ENCODE results near the gene RABAC1. TPM values are rescaled to one million over a fixed set of nuclear protein-coding genes. Genes with fewer than 3 reads are reported as not detected.
A peak's percentile ranks its signal among the peaks of the same experiment; 100 is the strongest.

Gene RABAC1
- total and polyA plus RNA-seq, 2 of the 8 experiments (the other 6 are each of a cell fraction or from before 2014, with no cell fraction given), result 124 to 439 TPM

GRCh38 chr19:41924151-41925145, 34.7 kb downstream of the RABAC1 start:
- no peak for DNase-seq (ENCODE audit: low read depth in 1 of 2, low spot score in 2 of 2)
- peaks cover 6 to 20% (median 16%) of the 10 kb centered on the region in 4 experiments for H3K4me1 ChIP-seq (replicated peaks in 1 of 4; ENCODE audit: control insufficient read depth in 3 of 4, insufficient read depth in 4 of 4, low read length in 3 of 4)
- no peak overlapping the region for H3K9ac ChIP-seq (replicated peaks in 1 of 4; ENCODE audit: extremely low read depth in 1 of 4, low read depth in 3 of 4, low read length in 3 of 4)
- peaks cover 7 to 36% of the 10 kb centered on the region in 2 experiments for H4K20me1 ChIP-seq (replicated peaks in 1 of 2; ENCODE audit: control insufficient read depth in 1 of 2, insufficient read depth in 2 of 2, low read length in 2 of 2)
- WGBS, 2 experiments (ENCODE audit: extremely low coverage in 1 of 2, insufficient coverage in 1 of 2, insufficient read length in 1 of 2, insufficient replicate concordance in 2 of 2, low coverage in 1 of 2, low lambda C conversion rate in 2 of 2, missing lambda C conversion rate in 1 of 2), result 46% methylated on average over 13 of the region's 13 CpGs; no CpG with 5 or more reads in 1 of the 2 experiments
- H3K27me3 ChIP-seq (replicated peaks in 1 of 4; ENCODE audit: control insufficient read depth in 3 of 4, extremely low read depth in 1 of 4, insufficient read depth in 3 of 4, low read length in 3 of 4), result peaks cover 90 to 99% (median 96%) of the 10 kb centered on the region in 4 experiments
- TF ChIP-seq MAX (IDR thresholded peaks at IDR 0.05), result peak; percentile 47; the same call in 1 of the 2 replicates
- TF ChIP-seq CHD1 (IDR thresholded peaks at IDR 0.05; ENCODE audit: low read depth, low read length), result no peak
- peak; percentile 42 for TF ChIP-seq SUZ12 (IDR thresholded peaks at IDR 0.05; ENCODE audit: low read length)
- TF ChIP-seq CTBP2 (IDR thresholded peaks at IDR 0.05; ENCODE audit: borderline replicate concordance, insufficient read depth, insufficient read length, low read length), result no peak
- peak; percentile 22 for TF ChIP-seq EZH2 (IDR thresholded peaks at IDR 0.05; ENCODE audit: low read depth, low read length, severe bottlenecking)
- TF ChIP-seq E2F6 (IDR thresholded peaks at IDR 0.05), result peak; percentile 42; the same call in 1 of the 2 replicates
- no peak overlapping the region for H2BK20ac ChIP-seq (ENCODE audit: low read length)
- H2AFZ ChIP-seq (ENCODE audit: low read length), result no peak overlapping the region
- peaks cover 10% of the 10 kb centered on the region for H3K23me2 ChIP-seq (ENCODE audit: low read depth, low read length)
- H3K56ac ChIP-seq (replicated peaks; ENCODE audit: insufficient read length, low read depth, low read length), result no peak overlapping the region
- H3K79me2 ChIP-seq (ENCODE audit: control insufficient read depth in 1 of 2, insufficient read depth in 2 of 2, low read length in 2 of 2), result no peaks in the 10 kb centered on the region
- H3K4me3 ChIP-seq (ENCODE audit: extremely low read depth in 1 of 4, insufficient read depth in 2 of 4, low read depth in 3 of 4, low read length in 4 of 4), result no peak overlapping the region
- no peak overlapping the region for H3K14ac ChIP-seq (ENCODE audit: insufficient read length)
- no peaks in the 10 kb centered on the region for H3K36me3 ChIP-seq (ENCODE audit: control insufficient read depth in 2 of 4, insufficient read depth in 4 of 4, low read length in 3 of 4)
- no peak overlapping the region for H3K18ac ChIP-seq (ENCODE audit: extremely low read depth, low read length)
- H2BK120ac ChIP-seq (replicated peaks; ENCODE audit: low read depth, low read length), result no peak overlapping the region
- H4K91ac ChIP-seq (replicated peaks; ENCODE audit: insufficient read length, low read length), result no peak overlapping the region
- FAIRE-seq, result no peak
- no peak overlapping the region for H3K27ac ChIP-seq (ENCODE audit: low read depth, low read length)
- no peak overlapping the region for H3K23ac ChIP-seq (ENCODE audit: insufficient read length)
- H4K8ac ChIP-seq (ENCODE audit: extremely low read depth, insufficient read depth, low read length), result no peak overlapping the region
- CTCF ChIA-PET (ENCODE audit: partially characterized antibody), result interaction anchor here (1.0 to 1.3 kb wide), 3 partner anchors 10 to 51 kb away, joined by 3 to 5 read pairs (median 3); no protein-coding TSS in a partner anchor
- H2BK12ac ChIP-seq (ENCODE audit: low read depth, low read length), result no peak overlapping the region
- H3K4ac ChIP-seq (replicated peaks; ENCODE audit: insufficient read length, low read depth, low read length), result peak overlapping the region; percentile 33
- no peak overlapping the region for H2BK5ac ChIP-seq (ENCODE audit: low read depth, low read length)
- H4K5ac ChIP-seq (ENCODE audit: insufficient read length, low read depth, low read length), result no peak overlapping the region
- no peak overlapping the region for H3K4me2 ChIP-seq (ENCODE audit: insufficient read depth in 1 of 2, low read depth in 2 of 2, low read length in 2 of 2)
- POLR2A ChIA-PET (ENCODE audit: partially characterized antibody), result interaction anchor here (0.7 to 3.8 kb wide), 5 partner anchors 12 to 60 kb away, joined by 3 to 20 read pairs (median 5); no protein-coding TSS in a partner anchor
- 0 out of 2 replicates have a peak overlapping the region, but pooled peaks have one; percentile 81 for H2BK15ac ChIP-seq (ENCODE audit: low read length)
- H3K79me1 ChIP-seq (ENCODE audit: low read depth, low read length), result no peaks in the 10 kb centered on the region
- no peak overlapping the region for H2AK5ac ChIP-seq (ENCODE audit: low read depth, low read length)
- H3K9me3 ChIP-seq (ENCODE audit: insufficient read depth in 2 of 2, low read depth in 1 of 2, low read length in 1 of 2), result no peaks in the 10 kb centered on the region

All from H1 (cell line).